ENCODE data around the gene RFPL3. TPM values are rescaled to one million over a fixed set of nuclear protein-coding genes. Genes with fewer than 3 reads are reported as not detected.

RFPL3 gene
- polyA plus RNA-seq, 3 donors: not detected

GRCh38 chr22:32395107-32395506, 37.4 kb downstream of the RFPL3 start:
- no peak overlapping the region for H3K27ac ChIP-seq (ENCODE audit: low read depth in 1 of 2, low read length in 2 of 2)

DNA sequence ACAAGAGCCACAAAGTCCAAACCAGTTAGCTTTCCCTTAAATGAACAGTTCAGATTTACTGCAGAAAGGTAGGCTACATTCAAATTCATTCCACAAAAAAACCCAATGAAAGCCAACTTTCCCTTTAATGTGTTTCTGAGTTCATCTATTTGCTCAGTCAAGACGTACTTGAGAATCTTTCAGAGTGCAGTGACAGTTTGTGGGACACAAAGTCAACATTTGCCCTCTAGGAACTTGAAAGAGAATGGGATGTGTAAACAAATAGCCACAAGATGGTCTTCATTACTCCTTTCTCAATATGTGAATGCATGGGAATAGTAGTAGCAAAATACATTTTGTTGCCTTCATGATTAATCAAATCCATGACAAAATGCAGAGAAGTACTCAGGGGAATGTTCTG, 38.6 kb downstream of the RFPL3 start:
- Histone ChIP-seq H2AFZ (ENCODE audit: insufficient read depth, low read depth, low read length, poor library complexity, severe bottlenecking) (no peak overlapping the region), H4K20me1 (ENCODE audit: insufficient read depth, low read length) (no peaks in the 10 kb centered on the region), H3K4me2 (replicated peaks; ENCODE audit: extremely low read depth, low read length, poor library complexity, severe bottlenecking) (no peak overlapping the region), H3K36me3 (replicated peaks in 1 of 2; ENCODE audit: control insufficient read depth in 1 of 2, insufficient read depth in 2 of 2, low read length in 2 of 2) (peaks cover 98 to 100% of the 10 kb centered on the region in 2 donors), H3K79me2 (ENCODE audit: insufficient read depth, low read length) (no peaks in the 10 kb centered on the region), H3K9ac (ENCODE audit: insufficient read depth, low read length, poor library complexity, severe bottlenecking) (no peak overlapping the region), H3K4me3 (replicated peaks in 1 of 3; ENCODE audit: low read depth in 2 of 3, low read length in 3 of 3) (no peak overlapping the region), H3K4me1 (ENCODE audit: control insufficient read depth in 1 of 2, insufficient read depth in 2 of 2, low read length in 2 of 2) (no peaks in the 10 kb centered on the region), H3K9me3 (replicated peaks in 1 of 2; ENCODE audit: control insufficient read depth in 1 of 2, insufficient read depth in 1 of 2, low read length in 2 of 2) (no peaks in the 10 kb centered on the region), H3K27me3 (ENCODE audit: control insufficient read depth in 2 of 2, insufficient read depth in 2 of 2, low read length in 2 of 2) (no peaks in the 10 kb centered on the region), H3K27ac (ENCODE audit: low read depth in 1 of 2, low read length in 2 of 2) (no peak overlapping the region)
- Mint-ChIP-seq H3K4me3 (no peak overlapping the region), H3K27me3 (ENCODE audit: low read depth in 3 of 3) (no peaks in the 10 kb centered on the region), H3K36me3 (peaks cover 88 to 98% of the 10 kb centered on the region in 2 donors), H3K9me3 (no peaks in the 10 kb centered on the region), H3K4me1 (no peaks in the 10 kb centered on the region), H3K27ac (peak overlapping the region in 1 of 7 donors; percentile 21)
- TF ChIP-seq, protein P1, sequence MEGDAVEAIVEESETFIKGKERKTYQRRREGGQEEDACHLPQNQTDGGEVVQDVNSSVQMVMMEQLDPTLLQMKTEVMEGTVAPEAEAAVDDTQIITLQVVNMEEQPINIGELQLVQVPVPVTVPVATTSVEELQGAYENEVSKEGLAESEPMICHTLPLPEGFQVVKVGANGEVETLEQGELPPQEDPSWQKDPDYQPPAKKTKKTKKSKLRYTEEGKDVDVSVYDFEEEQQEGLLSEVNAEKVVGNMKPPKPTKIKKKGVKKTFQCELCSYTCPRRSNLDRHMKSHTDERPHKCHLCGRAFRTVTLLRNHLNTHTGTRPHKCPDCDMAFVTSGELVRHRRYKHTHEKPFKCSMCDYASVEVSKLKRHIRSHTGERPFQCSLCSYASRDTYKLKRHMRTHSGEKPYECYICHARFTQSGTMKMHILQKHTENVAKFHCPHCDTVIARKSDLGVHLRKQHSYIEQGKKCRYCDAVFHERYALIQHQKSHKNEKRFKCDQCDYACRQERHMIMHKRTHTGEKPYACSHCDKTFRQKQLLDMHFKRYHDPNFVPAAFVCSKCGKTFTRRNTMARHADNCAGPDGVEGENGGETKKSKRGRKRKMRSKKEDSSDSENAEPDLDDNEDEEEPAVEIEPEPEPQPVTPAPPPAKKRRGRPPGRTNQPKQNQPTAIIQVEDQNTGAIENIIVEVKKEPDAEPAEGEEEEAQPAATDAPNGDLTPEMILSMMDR (IDR thresholded peaks at IDR 0.05): no peak
- intact Hi-C loops (cut with micrococcal nuclease): no loop called here
- DNase-seq: no peak
- WGBS (ENCODE audit: insufficient coverage): 100% methylated on average over 1 of the region's 1 CpG

More at GRCh38 chr22:32395107-32395506, 37.4 kb downstream of the RFPL3 start:
- H3K79me2 ChIP-seq (ENCODE audit: insufficient read depth, low read length): no peaks in the 10 kb centered on the region
- no peak overlapping the region for H3K4me3 Mint-ChIP-seq
- H3K4me3 ChIP-seq (replicated peaks in 1 of 3; ENCODE audit: low read depth in 2 of 3, low read length in 3 of 3): no peak overlapping the region
- H3K9me3 Mint-ChIP-seq: no peaks in the 10 kb centered on the region
- peaks cover 96 to 100% of the 10 kb centered on the region in 2 donors for H3K36me3 ChIP-seq (replicated peaks in 1 of 2; ENCODE audit: control insufficient read depth in 1 of 2, insufficient read depth in 2 of 2, low read length in 2 of 2)
- H3K9ac ChIP-seq (ENCODE audit: insufficient read depth, low read length, poor library complexity, severe bottlenecking): no peak overlapping the region
- no peaks in the 10 kb centered on the region for H4K20me1 ChIP-seq (ENCODE audit: insufficient read depth, low read length)
- TF ChIP-seq, protein P1 (IDR thresholded peaks at IDR 0.05): no peak
- H3K27me3 ChIP-seq (ENCODE audit: control insufficient read depth in 2 of 2, insufficient read depth in 2 of 2, low read length in 2 of 2): no peaks in the 10 kb centered on the region
- DNase-seq: no peak
- H3K27ac Mint-ChIP-seq: no peak overlapping the region
- H3K27me3 Mint-ChIP-seq (ENCODE audit: low read depth in 3 of 3): no peaks in the 10 kb centered on the region
- no peak overlapping the region for H2AFZ ChIP-seq (ENCODE audit: insufficient read depth, low read depth, low read length, poor library complexity, severe bottlenecking)
- peaks cover 87 to 96% of the 10 kb centered on the region in 2 donors for H3K36me3 Mint-ChIP-seq
- no peaks in the 10 kb centered on the region for H3K4me1 ChIP-seq (ENCODE audit: control insufficient read depth in 1 of 2, insufficient read depth in 2 of 2, low read length in 2 of 2)
- intact Hi-C loops (cut with micrococcal nuclease): no loop called here
- H3K9me3 ChIP-seq (replicated peaks in 1 of 2; ENCODE audit: control insufficient read depth in 1 of 2, insufficient read depth in 1 of 2, low read length in 2 of 2): no peaks in the 10 kb centered on the region
- H3K4me1 Mint-ChIP-seq: no peaks in the 10 kb centered on the region
- no peak overlapping the region for H3K4me2 ChIP-seq (replicated peaks; ENCODE audit: extremely low read depth, low read length, poor library complexity, severe bottlenecking)
- WGBS (ENCODE audit: insufficient coverage): 100% methylated on average over 3 of the region's 5 CpGs
